ENCODE measurements around the gene MCHR1.

DNA sequence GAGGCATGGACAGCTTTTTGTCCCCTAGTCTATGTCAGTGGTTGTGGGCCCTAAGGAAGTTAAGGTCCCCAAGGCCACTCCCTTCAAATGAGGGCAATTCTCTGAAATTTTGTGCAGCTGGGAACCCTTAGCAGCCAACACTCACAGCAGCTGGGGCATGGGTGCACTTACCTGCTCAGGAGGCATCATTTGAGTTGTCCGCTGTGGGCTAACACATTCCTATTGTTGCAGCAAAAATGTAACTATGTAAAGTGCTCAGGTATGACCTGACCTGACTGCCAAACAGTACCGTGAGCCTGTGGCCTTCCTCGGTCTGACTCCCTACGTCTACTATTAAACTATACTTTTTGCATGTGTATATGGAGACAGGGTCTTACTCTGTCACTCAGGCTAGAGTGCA is 37.0 kb upstream of the MCHR1 start:
- no peak for TF ChIP-seq SP1 (IDR thresholded peaks at IDR 0.05)
- TF ChIP-seq ELF4 (IDR thresholded peaks at IDR 0.05): no peak
- TF ChIP-seq BHLHE40 (IDR thresholded peaks at IDR 0.05; ENCODE audit: borderline replicate concordance): no peak
- no peak for TF ChIP-seq FOXK2 (IDR thresholded peaks at IDR 0.05)
- no peak for TF ChIP-seq ZNF384 (IDR thresholded peaks at IDR 0.05)
- no peak for TF ChIP-seq L3MBTL2 (conservative IDR thresholded peaks at IDR 0.05)
- no peak for TF ChIP-seq ARNT (IDR thresholded peaks at IDR 0.05)
- TF ChIP-seq LEF1 (IDR thresholded peaks at IDR 0.05; ENCODE audit: borderline replicate concordance): no peak

Measured in HEK293T (cell line).